SK-N-SH treated with all-trans-retinoic acid at 6 μM for 48 hours (cell line): ENCODE measurements around the gene H3-3A.

Experiments used
- PATZ1 ChIP-seq: fragments of 250-450 bp; sonication (Bioruptor Pico); IDR thresholded peaks from 2 replicates; pipeline ENCODE4 v1.8.0; 2020; ENCODE audit warnings: mild to moderate bottlenecking, moderate library complexity, borderline replicate concordance
- SNAI2 ChIP-seq: fragments of 250-450 bp; sonication (Bioruptor Pico); IDR thresholded peaks from 2 replicates; pipeline ENCODE4 v1.5.0; 2020; ENCODE audit warnings: mild to moderate bottlenecking, moderate library complexity
- ZC3H10 ChIP-seq: fragments of 250-450 bp; sonication (Bioruptor Pico); IDR thresholded peaks from 2 replicates; pipeline ENCODE4 v1.5.1; 2021; ENCODE audit warnings: mild to moderate bottlenecking, moderate library complexity
- ZFP3 ChIP-seq: fragments of 250-450 bp; sonication (Bioruptor Pico); IDR thresholded peaks from 2 replicates; pipeline ENCODE4 v1.5.0; 2020; ENCODE audit warnings: mild to moderate bottlenecking, moderate library complexity
- ZFP30 ChIP-seq: fragments of 450-650 bp; formaldehyde crosslinking; IDR thresholded peaks from 2 replicates; pipeline ENCODE4 v1.5.0; 2022; ENCODE audit warnings: mild to moderate bottlenecking, moderate library complexity

GRCh38 chr1:226119169-226119568, 56.7 kb downstream of the H3-3A start:
- TF ChIP-seq ZFP30 (CRISPR knock-in tag): no peak
- no peak for TF ChIP-seq PATZ1 (CRISPR knock-in tag)
- TF ChIP-seq SNAI2 (CRISPR knock-in tag): no peak
- TF ChIP-seq ZFP3 (CRISPR knock-in tag): no peak
- TF ChIP-seq ZC3H10 (CRISPR knock-in tag): no peak
